ENCODE results near the gene NEURL1B.

- TF ChIP-seq EZH2phosphoT487 (IDR thresholded peaks at IDR 0.05; ENCODE audit: insufficient read depth, low read depth), result no peak
- no peak for TF ChIP-seq EZH2 (IDR thresholded peaks at IDR 0.05; ENCODE audit: insufficient read depth, poor library complexity, severe bottlenecking)
Measured at GRCh38 chr5:172727551-172727950, 86.5 kb downstream of the NEURL1B start.
